Hepatocyte (in vitro differentiated cells): ENCODE measurements around the gene ZNF775. TPM values are rescaled to one million over a fixed set of nuclear protein-coding genes. Genes with fewer than 3 reads are reported as not detected.

Experiments used
- DNase-seq: peaks from one replicate; pipeline ENCODE4 v3.0.0-alpha.2; 2016; ENCODE audit warnings: low spot score
- H2AFZ ChIP-seq: fragments of 200-600 bp; sonication (generic); 2 replicates; pipeline ENCODE4 v1.6.0; 2016; ENCODE audit warnings: antibody characterized with exemption, mild to moderate bottlenecking
- H3K27ac ChIP-seq: fragments of 200-600 bp; sonication (generic); 2 replicates; pipeline ENCODE4 v1.5.1; 2016; ENCODE audit warnings: mild to moderate bottlenecking
- H3K27me3 ChIP-seq: fragments of 200-600 bp; sonication (generic); 2 replicates; pipeline ENCODE4 v1.6.1; 2016
- H3K36me3 ChIP-seq: fragments of 200-600 bp; sonication (generic); replicated peaks from 2 replicates; pipeline ENCODE4 v1.5.1; 2016; ENCODE audit warnings: low read depth; ENCODE audit not compliant: insufficient read depth
- H3K4me1 ChIP-seq: fragments of 200-600 bp; sonication (generic); 2 replicates; pipeline ENCODE4 v1.5.1; 2016; ENCODE audit warnings: mild to moderate bottlenecking, moderate library complexity; ENCODE audit not compliant: insufficient read depth
- H3K4me2 ChIP-seq: fragments of 200-600 bp; sonication (generic); 2 replicates; pipeline ENCODE4 v1.6.0; 2016
- H3K4me3 ChIP-seq: fragments of 200-600 bp; sonication (generic); 2 replicates; pipeline ENCODE4 v1.5.1; 2016; ENCODE audit warnings: mild to moderate bottlenecking
- H3K79me2 ChIP-seq: fragments of 200-600 bp; sonication (generic); 2 replicates; pipeline ENCODE4 v1.6.0; 2017; ENCODE audit warnings: mild to moderate bottlenecking
- H3K9me2 ChIP-seq: fragments of 200-600 bp; sonication (generic); replicated peaks from 2 replicates; pipeline ENCODE4 v1.6.0; 2017; ENCODE audit warnings: mild to moderate bottlenecking; ENCODE audit not compliant: insufficient read depth
- H3K9me3 ChIP-seq: fragments of 200-600 bp; sonication (generic); 2 replicates; pipeline ENCODE4 v1.5.1; 2016; ENCODE audit warnings: low read depth, mild to moderate bottlenecking
- H4K20me1 ChIP-seq: fragments of 200-600 bp; sonication (generic); 2 replicates; pipeline ENCODE4 v1.6.0; 2016; ENCODE audit warnings: mild to moderate bottlenecking; ENCODE audit not compliant: insufficient read depth, poor library complexity, severe bottlenecking
- EZH2 ChIP-seq: fragments of 200-600 bp; sonication (generic); IDR thresholded peaks from 2 replicates; pipeline ENCODE4 v1.6.1; 2016; ENCODE audit warnings: antibody characterized with exemption, mild to moderate bottlenecking, borderline replicate concordance
- EZH2phosphoT487 ChIP-seq: fragments of 200-600 bp; sonication (generic); IDR thresholded peaks from one replicate; pipeline ENCODE4 v1.6.1; 2018; ENCODE audit warnings: antibody characterized with exemption, mild to moderate bottlenecking, low read depth, moderate library complexity; ENCODE audit not compliant: unreplicated experiment, severe bottlenecking
- WGBS: methylation state at CpG from one replicate; pipeline ENCODE4 v1.1.6; 2016; ENCODE audit warnings: low lambda C conversion rate; ENCODE audit errors: missing lambda C conversion rate; 5-methylcytosine and 5-hydroxymethylcytosine counted together
- polyA plus RNA-seq: library from polyadenylated mRNA; unstranded; fragments of >200 nt; fragmentation: Nextera tagmentation; extraction: Ambion mirVana; gene quantifications from 2 replicates; pipeline ENCODE4 v1.2.1, GENCODE V29; 2016
- total RNA-seq: library from RNA; depleted of rRNA; stranded (reverse); fragments of >200 nt; gene quantifications from 2 replicates; pipeline ENCODE4 v1.2.3, GENCODE V29; 2014
- TF ChIP-seq, protein P1 (sequence below): fragments of 200-600 bp; sonication (generic); IDR thresholded peaks from 2 replicates; pipeline ENCODE4 v1.5.1; 2016; ENCODE audit warnings: antibody characterized with exemption, mild to moderate bottlenecking; ENCODE audit not compliant: poor library complexity

Gene ZNF775
- total and polyA plus RNA-seq, 2 experiments from 2014 or later = 5.2 to 10.6 TPM

DNA sequence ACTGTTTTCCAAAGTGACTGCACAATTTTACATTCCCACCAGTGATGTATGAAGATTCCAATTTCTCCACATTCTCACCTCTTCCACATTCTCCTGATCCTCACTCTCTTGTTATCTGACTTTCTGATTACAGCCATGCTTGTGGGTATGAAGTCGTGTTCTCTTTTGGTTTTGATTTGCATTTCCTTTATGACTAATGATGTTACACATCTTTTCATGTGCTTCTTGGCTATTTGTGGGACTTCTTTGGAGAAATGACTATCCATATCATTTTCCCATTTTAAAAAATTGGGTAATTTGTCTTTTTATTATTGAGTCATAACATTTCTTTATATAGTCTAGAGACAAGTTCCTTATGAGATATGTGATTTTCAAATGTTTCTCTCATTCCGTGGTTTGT, 60.8 kb downstream of the ZNF775 start:
- no peak overlapping the region for H3K4me2 ChIP-seq
- H3K36me3 ChIP-seq = no peaks in the 10 kb centered on the region
- H3K27me3 ChIP-seq = peaks cover 3% of the 10 kb centered on the region
- H2AFZ ChIP-seq = no peak overlapping the region
- H3K9me3 ChIP-seq = no peaks in the 10 kb centered on the region
- no peak overlapping the region for H3K4me3 ChIP-seq
- DNase-seq = no peak
- WGBS = 82% methylated on average over 2 of the region's 2 CpGs
- H4K20me1 ChIP-seq = no peaks in the 10 kb centered on the region
- no peaks in the 10 kb centered on the region for H3K79me2 ChIP-seq
- TF ChIP-seq EZH2 = no peak
- H3K9me2 ChIP-seq = no peaks in the 10 kb centered on the region
- no peak overlapping the region for H3K27ac ChIP-seq
- H3K4me1 ChIP-seq = no peaks in the 10 kb centered on the region

DNA sequence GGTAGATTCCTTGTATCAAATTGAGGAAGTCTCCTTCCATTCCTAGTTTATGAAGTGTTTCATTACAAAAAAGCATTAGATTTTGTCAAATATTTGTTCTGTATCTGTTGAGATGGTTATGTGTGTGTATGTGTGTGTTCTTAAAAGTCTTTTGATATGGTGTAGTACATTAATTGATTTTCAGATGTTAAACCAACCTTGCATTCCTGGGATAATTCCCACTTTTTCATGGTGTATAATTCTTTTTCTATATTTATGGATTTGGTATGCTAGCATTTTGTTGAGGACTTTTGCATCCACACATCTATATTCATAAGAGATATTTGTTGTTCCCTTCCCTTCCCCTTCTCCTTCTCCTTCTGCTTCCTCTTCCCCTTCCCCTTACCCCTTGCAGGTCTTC, 62.4 kb downstream of the ZNF775 start:
- H3K36me3 ChIP-seq = no peaks in the 10 kb centered on the region
- no peaks in the 10 kb centered on the region for H3K4me1 ChIP-seq
- no peaks in the 10 kb centered on the region for H4K20me1 ChIP-seq
- H3K9me3 ChIP-seq = no peaks in the 10 kb centered on the region
- H3K79me2 ChIP-seq = no peaks in the 10 kb centered on the region
- TF ChIP-seq, protein P1, sequence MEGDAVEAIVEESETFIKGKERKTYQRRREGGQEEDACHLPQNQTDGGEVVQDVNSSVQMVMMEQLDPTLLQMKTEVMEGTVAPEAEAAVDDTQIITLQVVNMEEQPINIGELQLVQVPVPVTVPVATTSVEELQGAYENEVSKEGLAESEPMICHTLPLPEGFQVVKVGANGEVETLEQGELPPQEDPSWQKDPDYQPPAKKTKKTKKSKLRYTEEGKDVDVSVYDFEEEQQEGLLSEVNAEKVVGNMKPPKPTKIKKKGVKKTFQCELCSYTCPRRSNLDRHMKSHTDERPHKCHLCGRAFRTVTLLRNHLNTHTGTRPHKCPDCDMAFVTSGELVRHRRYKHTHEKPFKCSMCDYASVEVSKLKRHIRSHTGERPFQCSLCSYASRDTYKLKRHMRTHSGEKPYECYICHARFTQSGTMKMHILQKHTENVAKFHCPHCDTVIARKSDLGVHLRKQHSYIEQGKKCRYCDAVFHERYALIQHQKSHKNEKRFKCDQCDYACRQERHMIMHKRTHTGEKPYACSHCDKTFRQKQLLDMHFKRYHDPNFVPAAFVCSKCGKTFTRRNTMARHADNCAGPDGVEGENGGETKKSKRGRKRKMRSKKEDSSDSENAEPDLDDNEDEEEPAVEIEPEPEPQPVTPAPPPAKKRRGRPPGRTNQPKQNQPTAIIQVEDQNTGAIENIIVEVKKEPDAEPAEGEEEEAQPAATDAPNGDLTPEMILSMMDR = no peak
- TF ChIP-seq EZH2phosphoT487 (no peak), EZH2 (no peak)
- peaks cover 3% of the 10 kb centered on the region for H3K27me3 ChIP-seq
- no peaks in the 10 kb centered on the region for H3K9me2 ChIP-seq
- no peak overlapping the region for H3K4me3 ChIP-seq
- H3K27ac ChIP-seq = no peak overlapping the region
- no peak overlapping the region for H2AFZ ChIP-seq
- no peak overlapping the region for H3K4me2 ChIP-seq
- no peak for DNase-seq

DNA sequence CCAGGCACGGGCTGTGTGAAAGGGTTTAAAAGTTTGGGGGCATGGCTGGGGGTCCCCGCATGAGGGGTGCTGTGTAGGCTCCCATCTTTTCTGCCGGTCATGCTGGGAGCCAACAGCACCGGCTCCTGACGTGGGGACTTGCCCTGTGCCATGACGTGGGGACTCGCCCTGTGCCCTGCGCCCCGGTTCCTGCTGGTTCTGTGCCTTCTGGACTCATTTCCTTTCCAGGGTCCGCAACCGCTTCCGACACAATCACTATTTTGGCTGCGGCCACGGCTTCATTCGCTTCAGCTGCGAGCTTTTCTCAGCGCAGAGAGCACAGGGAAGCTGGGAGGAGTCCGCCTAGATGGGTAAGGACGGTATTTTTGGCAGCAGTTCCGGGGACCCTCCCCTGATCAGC, 63.7 kb downstream of the ZNF775 start:
- TF ChIP-seq EZH2 = no peak
- TF ChIP-seq, protein P1 = no peak
- TF ChIP-seq EZH2phosphoT487 = no peak
- no peaks in the 10 kb centered on the region for H3K79me2 ChIP-seq
- WGBS = 94% methylated on average over 20 of the region's 20 CpGs

DNA sequence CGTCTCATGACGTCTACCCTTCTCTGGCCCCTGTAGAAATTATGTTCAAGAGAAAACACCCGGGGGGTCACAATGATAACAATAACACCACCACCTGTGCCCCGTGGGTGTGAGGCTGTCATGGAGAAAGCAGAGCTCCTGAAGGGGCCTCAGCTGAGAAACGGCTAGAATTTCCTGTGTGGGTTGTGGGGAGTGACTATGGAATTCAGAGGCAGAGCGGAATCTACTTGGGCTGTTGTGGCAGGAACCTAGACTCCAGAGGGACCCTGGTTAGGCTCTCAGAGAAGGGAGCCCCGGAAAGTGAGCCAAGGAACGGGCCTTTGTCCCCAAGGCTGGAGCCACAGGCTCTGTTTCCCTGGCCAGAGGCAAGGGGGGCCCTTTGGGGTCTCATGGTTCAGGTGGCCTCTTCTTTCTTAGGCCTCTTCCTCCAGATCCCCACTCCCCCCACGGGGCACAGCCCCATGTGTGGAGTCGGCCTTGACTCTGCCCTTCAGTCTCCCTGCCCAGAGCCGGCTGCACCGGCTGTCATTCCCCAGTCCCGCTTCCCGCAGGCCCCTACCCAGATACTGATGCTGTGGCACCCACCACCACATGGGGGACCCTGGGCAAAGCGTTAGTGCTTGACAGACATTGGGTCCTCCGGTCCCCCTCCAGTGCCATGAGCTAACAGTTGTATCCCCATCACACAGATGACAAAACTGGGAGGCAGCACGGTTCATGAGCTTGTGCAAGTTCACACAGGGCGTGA, 64.8 kb downstream of the ZNF775 start:
- 86% methylated on average over 18 of the region's 18 CpGs for whole genome bisulfite sequencing
- Histone ChIP-seq H3K9me3 (no peaks in the 10 kb centered on the region), H4K20me1 (no peaks in the 10 kb centered on the region), H3K27me3 (no peaks in the 10 kb centered on the region), H3K79me2 (no peaks in the 10 kb centered on the region), H3K4me3 (no peak overlapping the region), H3K36me3 (no peaks in the 10 kb centered on the region), H3K9me2 (no peaks in the 10 kb centered on the region), H3K27ac (no peak overlapping the region), H3K4me1 (no peaks in the 10 kb centered on the region), H3K4me2 (no peak overlapping the region), H2AFZ (no peak overlapping the region)
- TF ChIP-seq, protein P1 = no peak
- no peak for TF ChIP-seq EZH2phosphoT487
- no peak for DNase-seq

More for the DNA sequence above, 63.7 kb downstream of the ZNF775 start:
- no peaks in the 10 kb centered on the region for H3K36me3 ChIP-seq
- H3K4me3 ChIP-seq = no peak overlapping the region
- no peaks in the 10 kb centered on the region for H3K27me3 ChIP-seq
- DNase-seq = no peak
- H2AFZ ChIP-seq = no peak overlapping the region
- H3K27ac ChIP-seq = no peak overlapping the region
- no peaks in the 10 kb centered on the region for H3K9me2 ChIP-seq
- H4K20me1 ChIP-seq = no peaks in the 10 kb centered on the region
- H3K4me1 ChIP-seq = no peaks in the 10 kb centered on the region
- no peaks in the 10 kb centered on the region for H3K9me3 ChIP-seq
- no peak overlapping the region for H3K4me2 ChIP-seq
